NCI-H1930 (cell line): ENCODE data around the gene DNAAF5.

Experiments
- DNase-seq, 2 experiments: peaks; one replicate each; lab custom pipeline; 2025; lab: John Stamatoyannopoulos, UW

DNAAF5 gene

GRCh38 chr7:815284-816216 is 89.1 kb downstream of the DNAAF5 start:
- peak; percentile 74 to 76 for DNase-seq

GRCh38 chr7:816300-816750 is 89.8 kb downstream of the DNAAF5 start:
- peak; percentile 93 to 97 for DNase-seq

- no peak for DNase-seq
Observed at GRCh38 chr7:816751-817671, 90.5 kb downstream of the DNAAF5 start.

GRCh38 chr7:818031-818699 is 91.7 kb downstream of the DNAAF5 start:
- DNase-seq, result no peak

- no peak for DNase-seq
Observed at GRCh38 chr7:820341-820740, 93.8 kb downstream of the DNAAF5 start.

GRCh38 chr7:821688-822087 is 95.2 kb downstream of the DNAAF5 start:
- DNase-seq, result no peak

DNA sequence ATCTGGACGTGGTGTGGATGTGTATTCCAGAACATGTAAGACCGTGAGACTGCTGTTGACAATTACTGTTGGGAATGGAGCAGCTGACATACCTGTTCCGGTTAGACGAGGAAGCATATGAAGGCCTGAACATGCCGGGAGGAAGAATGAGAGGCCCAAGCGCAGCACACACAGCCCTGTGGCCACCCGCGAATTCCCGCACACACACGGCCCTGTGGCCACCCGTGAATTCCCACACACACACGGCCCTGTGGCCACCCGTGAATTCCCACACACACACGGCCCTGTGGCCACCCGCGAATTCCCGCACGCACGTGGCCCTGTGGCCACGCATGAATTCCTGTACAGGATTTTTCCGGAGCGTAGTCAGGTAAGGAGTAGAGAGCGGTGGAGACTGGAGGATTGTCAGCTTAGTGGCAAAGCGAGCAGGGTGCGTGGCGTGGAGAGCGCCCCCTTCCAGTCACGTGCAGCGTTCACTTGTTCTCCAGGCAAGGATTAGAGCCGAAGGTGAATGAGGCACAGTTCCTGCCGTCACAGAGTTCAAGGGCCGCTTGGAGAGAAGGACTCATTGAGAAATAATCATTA is 96.3 kb downstream of the DNAAF5 start:
- DNase-seq, result no peak

DNA sequence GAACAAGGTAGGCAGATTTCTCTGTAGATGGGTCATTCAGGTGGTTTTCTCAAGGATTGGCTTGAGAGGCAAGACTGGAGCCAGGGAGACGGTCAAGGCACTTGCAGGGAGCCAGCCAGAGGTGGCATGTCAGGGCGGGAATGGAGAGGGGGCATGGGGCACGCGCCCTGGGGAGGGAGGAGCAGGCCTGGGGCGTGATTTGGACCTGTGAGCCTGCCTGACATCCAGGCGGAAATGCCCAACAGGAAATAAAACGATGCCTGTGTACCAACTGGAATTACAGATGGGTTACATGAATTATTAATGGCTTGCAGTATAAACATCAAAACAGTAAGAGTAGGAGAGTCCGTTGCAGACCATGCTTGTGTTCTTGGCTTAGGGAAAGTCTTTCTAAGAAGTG is 97.2 kb downstream of the DNAAF5 start:
- no peak for DNase-seq

DNA sequence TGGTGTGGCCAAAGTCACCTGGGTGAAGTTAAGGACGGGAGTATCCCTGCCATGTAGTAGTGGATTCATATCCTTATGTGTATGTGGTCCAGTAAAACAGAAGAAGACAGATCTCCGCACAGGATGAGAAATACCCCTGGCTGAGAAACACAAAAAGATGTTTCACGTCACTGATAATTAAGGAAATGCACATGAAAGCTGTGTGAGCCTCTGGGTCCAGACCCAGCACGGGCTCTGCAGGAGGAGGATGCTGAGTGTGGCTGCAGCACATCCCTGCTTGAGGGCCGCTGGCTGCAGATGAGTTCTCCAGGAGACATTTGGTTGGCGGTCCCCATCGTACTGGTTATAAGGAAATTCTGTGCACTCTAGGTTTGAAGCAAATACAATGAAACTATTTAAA is 97.6 kb downstream of the DNAAF5 start:
- no peak for DNase-seq

DNA sequence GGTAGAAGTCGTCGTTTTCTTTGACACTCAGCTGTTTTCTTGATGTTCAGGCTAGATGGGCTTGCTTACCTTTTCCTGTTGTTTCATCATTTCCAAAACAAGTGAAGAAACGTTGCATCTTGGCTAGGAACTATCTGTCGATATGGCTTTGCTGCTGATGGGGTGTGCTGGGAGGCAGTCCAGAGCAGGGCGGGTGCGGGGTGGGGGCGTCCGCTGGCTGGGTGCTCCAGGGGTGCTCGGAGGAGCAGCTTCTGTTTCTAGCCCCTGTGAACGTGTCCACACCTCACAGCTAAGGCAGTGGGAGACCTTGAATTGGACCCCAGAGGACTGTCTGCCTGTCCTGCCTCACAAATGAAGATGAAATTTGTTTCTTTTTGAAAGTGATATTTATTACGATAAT is 98.2 kb downstream of the DNAAF5 start:
- no peak for DNase-seq

DNA sequence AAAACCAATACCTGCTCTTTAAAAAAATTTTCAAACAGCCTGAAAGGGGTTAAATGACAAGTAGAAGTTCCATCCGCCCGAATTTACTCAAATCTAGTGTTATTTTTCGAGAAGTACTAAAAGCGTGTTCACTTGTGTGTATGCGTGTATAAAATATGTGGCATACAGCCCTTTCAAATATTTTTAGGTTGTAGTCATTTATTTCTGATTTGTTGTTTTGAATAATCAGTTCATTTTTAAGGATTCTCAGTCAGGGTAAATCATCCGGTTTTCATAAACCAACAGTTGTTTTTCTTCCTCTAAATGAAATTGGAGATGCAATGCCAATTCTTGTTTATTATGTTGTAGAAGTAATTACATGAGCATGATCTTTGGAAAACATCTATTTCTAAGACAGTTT is 98.9 kb downstream of the DNAAF5 start:
- DNase-seq, result no peak

DNA sequence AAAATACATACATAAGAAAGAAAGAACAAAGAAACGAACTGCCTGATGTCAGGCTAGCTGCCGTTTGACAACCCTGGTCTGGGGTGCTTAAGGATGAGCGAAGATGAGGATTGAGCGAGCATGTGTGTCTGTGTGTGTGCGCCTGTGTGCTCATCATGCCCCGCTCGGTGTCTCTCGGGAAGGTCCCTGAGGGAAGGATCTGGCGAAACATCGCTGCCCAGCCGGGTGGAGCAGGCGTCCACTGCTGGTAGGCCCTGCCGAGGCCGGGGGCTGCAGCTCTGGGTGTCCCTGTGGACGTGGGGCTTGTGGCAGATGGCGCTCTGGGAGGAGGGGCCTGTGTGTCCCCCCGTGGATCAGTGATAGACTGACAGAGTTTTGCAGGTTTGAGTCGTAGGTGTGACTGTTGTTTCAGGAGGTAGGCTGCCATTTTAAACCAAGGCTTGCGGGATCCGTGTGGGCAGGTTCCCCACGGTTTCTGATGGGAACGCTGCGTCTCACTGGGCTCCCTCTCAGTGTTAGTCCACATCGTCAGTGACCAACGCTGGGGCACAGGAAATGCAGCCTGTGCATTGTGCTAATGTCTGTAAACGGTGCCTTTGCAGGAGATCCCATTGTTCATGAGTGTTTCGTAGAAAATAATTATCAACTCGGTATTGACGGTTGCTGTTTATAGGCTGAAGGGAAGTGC is 99.9 kb downstream of the DNAAF5 start:
- DNase-seq, result no peak

DNA sequence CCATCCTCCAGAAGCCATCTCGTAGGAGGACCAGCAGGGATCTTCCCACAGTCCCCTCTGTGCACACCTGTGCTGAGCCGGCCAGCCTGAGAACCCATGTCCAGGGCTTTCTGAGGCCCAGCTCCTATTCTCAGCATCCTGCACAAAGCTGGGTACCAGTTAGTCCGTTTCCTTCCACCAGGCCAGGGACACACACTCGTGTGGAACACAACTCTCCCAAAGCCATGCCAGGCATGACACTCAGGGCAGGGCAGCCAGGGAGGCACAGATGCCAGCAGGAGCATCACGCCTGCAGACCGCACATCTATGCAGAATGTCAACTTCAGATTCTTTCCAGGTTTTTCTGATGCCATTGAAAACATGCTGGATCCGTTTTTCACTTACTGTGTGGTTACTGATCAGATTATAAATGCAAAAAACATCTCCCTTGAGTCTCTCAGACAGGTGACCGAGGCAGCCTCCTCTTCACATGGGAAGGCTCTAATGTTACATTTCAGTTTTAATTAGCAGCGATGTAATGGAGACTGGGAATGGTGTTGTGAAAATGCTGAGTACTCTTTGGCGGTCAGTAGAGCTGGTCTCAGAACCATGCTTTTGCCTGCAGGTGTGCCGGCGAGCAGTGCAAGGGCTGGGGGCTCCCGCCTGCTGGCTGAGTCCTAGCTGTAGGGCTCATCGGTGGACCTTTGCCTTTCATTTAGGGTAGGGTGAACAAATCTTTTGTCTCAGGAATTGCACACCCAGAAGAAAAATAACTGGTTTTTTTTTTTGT is 102.5 kb downstream of the DNAAF5 start:
- no peak for DNase-seq

GRCh38 chr7:830069-830468 is 103.6 kb downstream of the DNAAF5 start:
- no peak for DNase-seq

GRCh38 chr7:831596-832166 is 105.2 kb downstream of the DNAAF5 start:
- no peak for DNase-seq

DNA sequence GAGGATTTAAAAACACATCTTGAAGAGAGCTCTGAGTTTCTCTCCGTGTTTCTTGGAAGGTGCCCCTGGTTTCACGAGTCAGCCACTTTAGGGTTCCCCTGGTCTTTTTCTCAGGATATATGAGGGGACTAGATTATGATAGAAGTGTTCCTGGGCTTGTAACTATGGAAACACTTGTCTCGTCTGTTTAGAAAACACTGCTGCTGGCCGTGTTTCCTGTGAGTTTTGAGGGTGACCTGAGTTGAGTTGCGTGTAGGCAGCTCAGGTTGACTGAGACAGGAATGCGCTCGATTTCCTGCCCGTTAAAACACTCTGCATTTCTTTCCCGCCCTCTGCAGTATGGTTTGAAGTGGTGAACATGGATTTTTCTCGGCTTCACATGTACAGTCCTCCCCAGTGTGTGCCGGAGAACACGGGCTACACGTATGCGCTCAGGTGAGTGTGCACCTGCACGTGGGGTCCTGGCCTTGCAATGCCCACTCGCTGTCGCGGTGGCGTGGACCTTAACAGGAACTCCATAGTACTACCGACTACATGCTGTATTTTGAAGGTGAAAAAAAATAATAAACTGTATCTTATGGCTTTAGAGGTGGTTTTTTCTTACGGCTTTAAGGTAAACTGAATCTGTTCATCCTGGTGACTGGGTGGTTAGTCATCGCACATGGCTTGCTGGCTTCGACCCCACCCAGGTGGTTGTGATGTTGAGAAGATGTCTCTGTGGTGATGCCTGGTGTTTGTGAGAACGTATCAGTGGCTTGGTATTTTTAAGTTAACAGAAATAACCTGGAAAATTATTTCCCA is 105.9 kb downstream of the DNAAF5 start, which contains the start of gene SUN1:
Gene SUN1, plus strand, starts transcription at position 310 of the 801 bp plus-strand sequence. Its CDS starts 49 bp downstream, at position 359.
- no peak for DNase-seq

DNA sequence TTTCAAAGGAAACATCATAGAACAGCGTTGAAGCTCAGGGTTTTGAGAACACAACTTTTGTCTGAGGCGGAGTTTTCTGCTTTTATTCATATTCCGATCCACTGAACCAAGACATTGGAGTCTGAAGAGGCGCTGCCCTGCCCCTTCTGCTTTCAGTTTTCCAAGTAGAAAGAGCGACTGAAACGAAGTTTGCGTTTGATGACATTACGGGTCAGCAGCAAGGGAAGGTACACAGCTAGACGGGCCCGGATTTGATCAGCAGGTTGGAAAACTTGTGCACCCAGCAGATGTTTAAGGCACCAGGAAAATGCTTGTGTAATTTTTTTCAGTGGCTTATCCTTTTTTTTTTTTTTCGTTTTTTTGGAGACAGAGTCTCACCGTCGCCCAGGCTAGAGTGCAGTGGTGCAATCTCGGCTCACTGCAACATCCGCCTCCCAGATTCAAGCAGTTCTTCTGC is 106.5 kb downstream of the DNAAF5 start:
- no peak for DNase-seq

DNA sequence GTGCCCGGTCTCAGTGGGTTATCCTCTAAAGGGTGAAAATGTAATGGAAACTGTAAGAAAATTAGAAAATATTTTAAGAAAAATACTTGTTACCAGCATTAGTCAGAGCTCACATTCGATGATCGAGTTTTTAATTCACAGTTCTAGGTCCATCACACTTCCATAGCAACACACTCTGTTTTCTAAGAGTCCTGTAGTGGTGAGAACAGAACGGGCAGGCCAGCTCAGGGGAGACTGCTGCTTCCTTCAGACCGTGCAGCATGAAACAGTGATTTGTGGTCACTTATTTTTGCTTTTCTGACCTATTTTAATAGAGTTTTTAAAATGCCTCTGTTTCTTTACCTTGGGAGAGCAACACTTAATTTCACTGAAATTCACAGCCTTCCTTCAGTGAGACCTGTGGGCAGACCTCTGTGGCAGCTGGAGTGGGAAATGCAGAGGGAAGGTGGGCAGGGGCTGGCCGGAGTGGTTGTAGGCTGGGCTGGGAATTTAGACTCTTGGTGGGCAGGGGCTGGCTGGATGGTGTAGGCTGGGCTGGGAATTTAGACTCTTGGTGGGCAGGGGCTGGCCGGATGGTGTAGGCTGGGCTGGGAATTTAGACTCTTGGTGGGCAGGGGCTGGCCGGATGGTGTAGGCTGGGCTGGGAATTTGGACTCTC is 107.2 kb downstream of the DNAAF5 start:
- DNase-seq, result no peak
